Immature natural killer cell (primary cell): ENCODE results near the gene PADI3. TPM values are rescaled to one million over a fixed set of nuclear protein-coding genes. Genes with fewer than 3 reads are reported as not detected.
A peak's percentile ranks its signal among the peaks of the same experiment; 100 is the strongest.
"Not testable (repeated sequence)": the region's sequence is repeated elsewhere in the genome, so short reads cannot be mapped to it uniquely, and the experiment has no call there.

Experiments used
- DNase-seq, 3 donors: peaks; one replicate each; pipeline ENCODE4 v3.0.0; 2022; ENCODE audit warnings: mixed read lengths in 1 of 3
- H3K27ac Mint-ChIP-seq, 6 donors: one replicate each; pipeline ENCODE4 v1.8.0; 2020; ENCODE audit warnings: mixed read lengths in 6 of 6, mild to moderate bottlenecking in 5 of 6, inconsistent platforms in 4 of 6, moderate library complexity in 3 of 6
- H3K27me3 Mint-ChIP-seq, 3 donors: one replicate each; pipeline ENCODE4 v1.8.0; 2020 to 2021; ENCODE audit warnings: low read depth in 3 of 3, mild to moderate bottlenecking in 3 of 3, mixed read lengths in 3 of 3, moderate library complexity in 3 of 3, inconsistent platforms in 1 of 3
- H3K36me3 Mint-ChIP-seq, 3 donors: one replicate each; pipeline ENCODE4 v1.8.0; 2020; ENCODE audit warnings: mixed read lengths in 3 of 3, inconsistent platforms in 2 of 3, mild to moderate bottlenecking in 2 of 3
- H3K4me1 Mint-ChIP-seq, 2 donors: one replicate each; pipeline ENCODE4 v1.8.0; 2020; ENCODE audit warnings: inconsistent platforms in 2 of 2, mild to moderate bottlenecking in 2 of 2, mixed read lengths in 2 of 2, moderate library complexity in 1 of 2
- H3K4me3 Mint-ChIP-seq, 5 donors: one replicate each; pipeline ENCODE4 v1.8.0; 2020; ENCODE audit warnings: mild to moderate bottlenecking in 5 of 5, mixed read lengths in 5 of 5, inconsistent platforms in 3 of 5, moderate library complexity in 3 of 5
- H3K9me3 Mint-ChIP-seq, 6 donors: one replicate each; pipeline ENCODE4 v1.8.0; 2020; ENCODE audit warnings: mild to moderate bottlenecking in 6 of 6, mixed read lengths in 6 of 6, inconsistent platforms in 4 of 6, moderate library complexity in 3 of 6
- polyA plus RNA-seq, 3 donors: library from polyadenylated mRNA; unstranded; fragments of 300-500 nt; fragmentation: Illumina TruSeq; gene quantifications; one replicate each; pipeline ENCODE4 v1.2.3, GENCODE V29; 2021

The PADI3 gene
- polyA plus RNA-seq, 3 donors from 2014 or later = not detected

DNA sequence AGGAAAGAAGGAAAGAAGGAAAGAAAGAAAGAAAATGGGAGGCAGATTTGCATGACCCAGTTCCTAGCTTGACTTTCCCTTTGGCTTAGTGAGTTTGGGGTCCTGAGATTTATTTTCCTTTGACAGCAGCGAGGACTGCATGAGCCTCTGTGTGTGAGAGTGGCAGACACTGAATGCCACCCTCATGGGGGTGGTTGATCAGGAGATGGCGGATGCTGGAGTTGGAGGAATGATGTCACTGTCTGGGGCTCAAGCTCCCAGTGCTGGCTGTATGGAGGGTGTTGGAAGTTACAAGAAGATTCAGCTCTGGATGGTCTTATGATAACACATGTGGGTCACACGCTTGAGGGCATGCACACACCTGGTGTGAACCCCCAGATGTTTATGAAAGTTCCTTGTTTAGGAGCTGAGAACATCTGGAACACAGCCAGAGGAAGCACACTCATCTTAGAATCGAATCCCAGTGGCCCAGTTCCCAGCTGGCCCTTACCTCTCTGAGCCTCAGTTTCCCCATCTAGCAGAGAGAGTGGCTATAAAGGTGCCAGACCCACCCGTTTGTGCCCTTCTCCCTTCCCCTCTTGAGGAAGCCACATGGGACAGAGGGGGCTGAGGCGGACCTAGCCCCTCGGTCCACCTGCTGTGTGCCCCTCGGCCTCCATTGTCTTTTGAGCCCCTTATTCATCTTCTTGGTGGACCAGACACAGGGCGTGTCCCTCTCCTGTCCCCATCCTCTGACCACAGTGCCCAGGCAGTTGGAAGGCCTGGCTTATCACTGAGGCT lies 64.8 kb downstream of the PADI3 start:
- no peak overlapping the region for H3K27ac Mint-ChIP-seq

DNA sequence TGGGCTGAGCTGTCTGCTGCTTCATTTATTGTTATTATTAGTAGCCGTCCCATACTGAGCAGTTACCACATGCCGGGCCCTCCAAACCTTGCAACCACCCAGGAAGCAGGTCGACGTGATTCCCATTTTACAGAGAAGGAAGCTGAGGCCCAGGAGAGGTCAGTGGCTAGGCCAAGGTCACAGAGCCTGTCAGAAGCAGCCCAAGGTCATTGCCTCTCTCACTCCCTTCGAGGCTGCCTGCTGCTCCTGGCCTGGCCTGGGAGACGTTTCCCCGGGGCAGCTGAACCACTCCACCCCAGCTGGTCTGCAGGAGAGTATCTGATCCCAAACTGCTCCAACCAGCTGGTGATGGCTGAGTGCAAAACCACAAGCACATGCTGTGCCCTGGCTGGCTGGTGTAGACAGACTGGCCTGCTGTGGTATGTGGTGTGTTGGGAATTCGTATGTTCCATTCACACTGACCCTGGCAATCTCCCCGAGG lies 65.6 kb downstream of the PADI3 start:
- H3K27me3 Mint-ChIP-seq = peaks cover 2 to 5% (median 4%) of the 10 kb centered on the region in 3 donors
- no peaks in the 10 kb centered on the region for H3K4me1 Mint-ChIP-seq
- peaks cover 0 to 3% (median 0%) of the 10 kb centered on the region in 6 donors for H3K9me3 Mint-ChIP-seq
- H3K36me3 Mint-ChIP-seq = no peaks in the 10 kb centered on the region
- no peak overlapping the region for H3K4me3 Mint-ChIP-seq
- no peak for DNase-seq
- H3K27ac Mint-ChIP-seq = no peak overlapping the region

More for the DNA sequence above, 64.8 kb downstream of the PADI3 start:
- no peak for DNase-seq
- no peaks in the 10 kb centered on the region for H3K4me1 Mint-ChIP-seq
- H3K9me3 Mint-ChIP-seq = peaks cover 0 to 3% (median 0%) of the 10 kb centered on the region in 6 donors
- H3K36me3 Mint-ChIP-seq = no peaks in the 10 kb centered on the region
- peaks cover 2 to 4% (median 4%) of the 10 kb centered on the region in 3 donors for H3K27me3 Mint-ChIP-seq
- no peak overlapping the region for H3K4me3 Mint-ChIP-seq

DNA sequence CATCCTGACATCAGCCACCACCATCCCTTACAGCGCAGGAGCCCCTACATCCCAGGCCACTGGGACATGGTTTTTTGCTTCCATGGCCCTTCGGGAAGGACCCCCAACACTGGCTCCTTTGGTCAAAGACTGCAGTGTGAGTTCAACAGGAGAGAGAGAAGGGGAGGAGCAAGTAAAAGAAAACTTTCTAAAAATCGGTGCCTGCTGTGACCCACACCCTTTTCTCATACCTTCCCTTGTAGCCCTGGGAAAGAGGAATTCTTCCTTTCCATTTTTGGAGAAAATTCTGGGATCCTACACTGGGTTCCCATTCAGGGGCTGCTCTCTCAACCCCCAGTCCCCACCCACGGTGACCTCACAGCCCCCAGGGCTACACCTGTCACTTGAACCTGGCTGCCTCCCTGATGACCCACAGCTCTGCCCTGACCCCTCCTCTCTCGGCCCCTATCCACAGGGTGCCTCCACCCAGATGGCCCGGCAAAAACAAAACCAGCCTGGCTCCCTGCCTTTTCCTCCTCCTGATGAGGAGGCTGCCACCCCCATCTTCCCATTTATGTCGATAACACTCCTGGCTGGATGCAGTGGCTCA lies 66.7 kb downstream of the PADI3 start:
- DNase-seq = no peak
- Mint-ChIP-seq H3K27me3 (peaks cover 2 to 5% (median 4%) of the 10 kb centered on the region in 3 donors), H3K36me3 (no peaks in the 10 kb centered on the region), H3K4me3 (no peak overlapping the region), H3K4me1 (no peaks in the 10 kb centered on the region), H3K27ac (no peak overlapping the region), H3K9me3 (peaks cover 0 to 3% (median 0%) of the 10 kb centered on the region in 6 donors)

DNA sequence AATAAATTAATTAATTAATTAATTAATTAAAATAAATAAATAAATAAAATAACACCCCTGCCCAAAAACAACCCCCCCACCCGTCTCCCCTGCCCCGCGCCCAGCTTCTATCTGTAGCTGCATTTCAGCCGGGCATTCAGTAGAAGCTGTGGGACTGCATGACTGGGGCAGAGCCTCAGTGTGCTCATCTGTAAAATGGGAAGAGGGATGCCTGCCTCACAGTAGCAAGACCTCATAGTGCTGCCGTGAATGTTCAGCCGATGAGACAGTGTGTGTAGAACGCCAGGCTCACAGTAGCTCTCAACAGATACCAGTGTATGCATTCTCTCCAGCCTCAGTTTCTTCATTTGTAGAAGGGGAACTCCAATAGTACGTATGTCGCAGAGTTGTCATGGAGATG lies 67.8 kb downstream of the PADI3 start:
- Mint-ChIP-seq H3K4me3 (no peak overlapping the region), H3K9me3 (peaks cover 0 to 3% (median 0%) of the 10 kb centered on the region in 6 donors), H3K4me1 (no peaks in the 10 kb centered on the region), H3K27ac (no peak overlapping the region), H3K36me3 (no peaks in the 10 kb centered on the region), H3K27me3 (peaks cover 2 to 5% (median 4%) of the 10 kb centered on the region in 3 donors)
- DNase-seq = no peak

DNA sequence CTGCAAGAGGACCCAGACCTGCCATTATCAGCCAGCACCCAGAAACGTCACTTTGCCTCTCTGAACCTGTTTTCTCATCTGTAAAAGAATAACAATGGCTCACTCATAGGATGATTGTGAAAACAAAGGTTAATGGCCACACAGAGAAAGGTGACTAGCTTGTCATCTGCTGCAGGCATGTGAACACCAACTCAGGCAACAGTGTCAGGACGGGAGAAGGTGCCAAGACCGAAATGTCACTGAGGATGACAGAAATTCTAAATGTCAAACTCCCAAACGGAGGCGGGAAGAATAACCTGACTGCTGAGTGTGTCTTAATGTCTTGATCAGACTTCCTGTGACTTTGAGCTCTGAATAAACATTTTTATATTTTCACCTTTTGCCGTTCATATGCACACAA lies 69.4 kb downstream of the PADI3 start:
- Mint-ChIP-seq H3K27me3 (peaks cover 2 to 8% (median 5%) of the 10 kb centered on the region in 3 donors), H3K9me3 (peaks cover 0 to 3% (median 0%) of the 10 kb centered on the region in 6 donors), H3K36me3 (no peaks in the 10 kb centered on the region), H3K4me3 (no peak overlapping the region), H3K4me1 (no peaks in the 10 kb centered on the region), H3K27ac (no peak overlapping the region)
- DNase-seq = no peak

DNA sequence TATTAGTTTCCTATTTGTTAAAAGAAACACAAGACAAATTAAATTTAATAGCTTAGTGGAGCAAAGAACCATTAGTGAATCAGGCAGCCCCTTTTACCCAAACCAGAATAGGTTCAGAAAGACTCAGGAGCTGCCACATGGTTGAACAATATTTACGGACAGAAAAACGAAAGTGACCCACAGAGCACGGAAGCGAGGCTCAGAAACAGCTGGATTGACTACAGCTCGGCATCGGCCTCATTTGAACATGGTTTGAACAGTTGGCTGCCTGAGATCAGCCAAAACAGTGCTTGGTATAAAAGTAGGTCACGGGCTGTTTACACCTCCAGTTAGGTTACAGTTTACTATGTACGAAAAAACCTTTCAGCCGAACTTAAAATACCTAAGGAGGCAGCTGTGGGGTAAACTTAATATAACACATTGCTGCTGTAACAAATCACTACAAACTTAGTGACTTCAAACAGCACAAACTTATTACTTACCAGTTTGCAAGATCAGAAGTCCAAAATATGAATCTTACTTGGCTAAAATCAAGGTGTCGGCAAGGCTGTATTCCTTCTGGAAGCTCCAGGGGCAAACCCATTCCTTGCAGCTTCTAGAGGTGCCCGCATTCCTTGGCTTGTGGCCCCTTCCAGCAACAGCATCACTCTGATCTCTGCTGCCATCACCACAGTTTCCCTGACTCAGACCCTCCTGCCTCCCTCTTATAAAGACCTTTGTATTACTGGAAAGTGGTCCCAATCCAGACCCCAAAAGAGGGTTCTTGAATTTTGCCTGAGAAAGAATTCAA lies 70.9 kb downstream of the PADI3 start:
- Mint-ChIP-seq H3K36me3 (no peaks in the 10 kb centered on the region), H3K27ac (no peak overlapping the region), H3K9me3 (peaks cover 0 to 3% (median 0%) of the 10 kb centered on the region in 6 donors), H3K27me3 (peaks cover 2 to 6% (median 5%) of the 10 kb centered on the region in 3 donors), H3K4me1 (no peaks in the 10 kb centered on the region), H3K4me3 (no peak overlapping the region)
- DNase-seq = no peak

DNA sequence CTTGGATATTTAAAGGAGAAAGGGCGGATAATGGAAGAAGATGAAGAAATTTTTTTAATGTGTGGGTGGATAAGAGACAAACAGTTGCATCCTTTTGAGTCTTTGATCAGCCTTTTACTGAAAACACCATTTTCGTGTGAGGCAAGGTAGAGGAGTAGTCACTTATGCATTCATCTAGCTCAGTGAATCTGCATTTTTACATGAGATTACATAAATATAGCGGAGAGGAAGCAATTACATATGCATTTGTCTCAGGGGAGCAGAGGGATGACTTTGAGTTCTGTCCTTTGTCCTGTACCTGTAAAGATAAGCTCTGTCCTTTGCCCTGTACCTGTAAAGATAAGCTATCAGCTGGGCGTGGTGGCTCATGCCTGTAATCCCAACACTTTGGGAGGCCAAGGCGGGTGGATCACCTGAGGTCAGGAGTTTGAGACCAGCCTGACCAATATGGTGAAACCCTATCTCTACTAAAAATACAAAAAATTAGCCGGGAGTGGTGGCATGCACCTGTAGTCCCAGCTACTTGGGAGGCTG lies 73.0 kb downstream of the PADI3 start:
- not testable (repeated sequence) for DNase-seq, H3K9me3 Mint-ChIP-seq, H3K36me3 Mint-ChIP-seq, H3K4me1 Mint-ChIP-seq, H3K27me3 Mint-ChIP-seq, H3K27ac Mint-ChIP-seq, H3K4me3 Mint-ChIP-seq

DNA sequence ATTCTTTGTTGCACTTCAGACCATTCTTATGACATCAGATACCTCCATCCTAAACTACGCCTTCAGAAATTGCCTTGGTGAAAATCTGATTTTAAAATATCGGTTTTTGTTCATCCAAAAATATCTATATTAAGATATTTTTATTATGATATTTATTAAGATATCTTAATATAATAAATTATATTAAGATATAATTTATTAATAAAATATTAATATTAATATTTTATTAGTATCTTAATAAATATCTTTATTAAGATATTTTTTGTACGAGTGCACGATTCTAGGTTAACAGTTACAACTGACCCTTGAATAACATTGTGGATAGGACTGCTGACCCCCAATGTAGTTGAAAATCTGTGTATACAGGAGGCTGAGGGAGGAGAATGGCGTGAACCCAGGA lies 80.0 kb downstream of the PADI3 start:
- no peak for DNase-seq
- Mint-ChIP-seq H3K27ac (no peak overlapping the region), H3K9me3 (no peaks in the 10 kb centered on the region), H3K36me3 (no peaks in the 10 kb centered on the region), H3K27me3 (peaks cover 0 to 5% (median 3%) of the 10 kb centered on the region in 3 donors), H3K4me3 (no peak overlapping the region), H3K4me1 (no peaks in the 10 kb centered on the region)

DNA sequence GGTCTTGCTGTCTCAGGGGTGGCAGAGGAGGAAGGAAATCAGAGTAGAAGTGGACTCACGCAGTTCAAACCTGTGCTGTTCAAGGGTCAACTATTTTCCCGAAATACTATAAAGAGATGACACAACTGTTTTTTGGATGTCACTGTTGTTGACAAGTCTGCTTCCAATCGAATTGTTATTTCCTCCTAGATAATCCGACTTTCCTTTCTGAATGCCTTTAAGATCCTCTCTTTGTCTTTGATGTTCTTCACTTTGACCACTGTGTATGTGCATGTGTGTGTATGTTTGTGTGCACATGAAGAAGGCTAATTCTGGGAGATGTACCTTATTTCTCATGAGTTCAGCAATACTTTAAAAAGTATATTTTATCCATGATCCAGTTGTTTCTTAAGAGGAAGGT lies 80.7 kb downstream of the PADI3 start:
- Mint-ChIP-seq H3K27me3 (peaks cover 0 to 5% (median 3%) of the 10 kb centered on the region in 3 donors), H3K4me1 (no peaks in the 10 kb centered on the region), H3K4me3 (peak overlapping the region in 1 of 5 donors; percentile 22), H3K36me3 (no peaks in the 10 kb centered on the region), H3K9me3 (no peaks in the 10 kb centered on the region), H3K27ac (no peak overlapping the region)
- DNase-seq = no peak

DNA sequence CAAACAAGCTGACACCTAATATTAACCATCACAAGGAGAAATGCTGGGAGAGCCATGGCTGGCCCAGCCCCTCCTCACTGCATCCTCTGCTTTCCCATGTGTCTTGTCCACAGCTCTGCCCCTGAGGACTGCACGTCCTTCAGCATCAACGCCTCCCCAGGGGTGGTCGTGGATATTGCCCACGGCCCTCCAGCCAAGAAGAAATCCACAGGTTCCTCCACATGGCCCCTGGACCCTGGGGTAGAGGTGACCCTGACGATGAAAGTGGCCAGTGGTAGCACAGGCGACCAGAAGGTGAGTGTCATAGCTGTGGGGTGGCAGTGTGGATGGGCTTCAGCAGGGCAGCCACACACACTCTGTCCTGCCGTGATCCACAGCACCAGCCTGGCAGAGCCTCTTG lies 82.0 kb downstream of the PADI3 start:
- Mint-ChIP-seq H3K9me3 (no peaks in the 10 kb centered on the region), H3K36me3 (no peaks in the 10 kb centered on the region), H3K27ac (no peak overlapping the region), H3K4me3 (no peak overlapping the region), H3K27me3 (peaks cover 0 to 7% (median 2%) of the 10 kb centered on the region in 3 donors), H3K4me1 (peaks cover 0 to 1% of the 10 kb centered on the region in 2 donors)
- DNase-seq = no peak

DNA sequence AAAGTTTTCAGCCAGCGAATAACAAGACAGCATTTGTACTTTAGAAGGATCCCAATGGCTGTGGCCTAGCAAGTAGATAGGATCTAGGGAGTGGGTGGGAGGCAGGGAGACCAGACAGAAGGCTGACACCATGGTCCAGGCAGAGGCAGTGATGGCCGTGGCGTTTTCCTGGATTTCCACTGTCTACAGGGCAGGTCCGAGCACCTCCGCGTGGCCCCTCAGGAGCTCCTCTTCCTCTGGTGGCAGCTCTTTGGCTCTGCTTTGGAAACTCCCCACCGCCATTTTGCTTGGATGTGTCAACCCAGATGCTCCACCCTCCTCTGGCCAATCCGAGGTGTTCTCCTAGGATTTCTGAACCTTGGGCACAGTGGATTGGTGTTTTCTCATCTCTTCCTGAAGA lies 84.2 kb downstream of the PADI3 start:
- peaks cover 0 to 7% (median 2%) of the 10 kb centered on the region in 3 donors for H3K27me3 Mint-ChIP-seq
- H3K36me3 Mint-ChIP-seq = no peaks in the 10 kb centered on the region
- no peak overlapping the region for H3K27ac Mint-ChIP-seq
- no peak overlapping the region for H3K4me3 Mint-ChIP-seq
- H3K4me1 Mint-ChIP-seq = peaks cover 0 to 1% of the 10 kb centered on the region in 2 donors
- DNase-seq = no peak
- no peaks in the 10 kb centered on the region for H3K9me3 Mint-ChIP-seq
